Omental fat pad (tissue), 4 donors: ENCODE measurements around the gene CARNS1. TPM values are rescaled to one million over a fixed set of nuclear protein-coding genes. Genes with fewer than 3 reads are reported as not detected.

Source experiments
- ATAC-seq: fragments of 150-250 bp; one replicate; pipeline ENCODE4 v1.9.1; 2016; ENCODE audit warnings: mild to moderate bottlenecking, moderate library complexity; ENCODE audit not compliant: low FRiP score
- DNase-seq: peaks from one replicate; pipeline ENCODE4 v3.0.0-alpha.2; 2019; ENCODE audit warnings: low spot score
- total RNA-seq, 4 donors: library from RNA; depleted of rRNA; stranded (reverse); fragments of >200 nt; gene quantifications; one replicate each; pipeline ENCODE4 v1.1.0, GENCODE V29; 2016
- TF ChIP-seq, protein P1 (sequence below), 3 donors: fragments of 450-650 bp; IDR thresholded peaks; one replicate each; pipeline ENCODE4 v1.5.1; 2016 to 2017; ENCODE audit warnings: antibody characterized with exemption in 3 of 3, mild to moderate bottlenecking in 3 of 3, moderate library complexity in 2 of 3

The CARNS1 gene
- total RNA-seq, 4 donors from 2014 or later = 0.47 to 42.6 (median 7.5) TPM

DNA sequence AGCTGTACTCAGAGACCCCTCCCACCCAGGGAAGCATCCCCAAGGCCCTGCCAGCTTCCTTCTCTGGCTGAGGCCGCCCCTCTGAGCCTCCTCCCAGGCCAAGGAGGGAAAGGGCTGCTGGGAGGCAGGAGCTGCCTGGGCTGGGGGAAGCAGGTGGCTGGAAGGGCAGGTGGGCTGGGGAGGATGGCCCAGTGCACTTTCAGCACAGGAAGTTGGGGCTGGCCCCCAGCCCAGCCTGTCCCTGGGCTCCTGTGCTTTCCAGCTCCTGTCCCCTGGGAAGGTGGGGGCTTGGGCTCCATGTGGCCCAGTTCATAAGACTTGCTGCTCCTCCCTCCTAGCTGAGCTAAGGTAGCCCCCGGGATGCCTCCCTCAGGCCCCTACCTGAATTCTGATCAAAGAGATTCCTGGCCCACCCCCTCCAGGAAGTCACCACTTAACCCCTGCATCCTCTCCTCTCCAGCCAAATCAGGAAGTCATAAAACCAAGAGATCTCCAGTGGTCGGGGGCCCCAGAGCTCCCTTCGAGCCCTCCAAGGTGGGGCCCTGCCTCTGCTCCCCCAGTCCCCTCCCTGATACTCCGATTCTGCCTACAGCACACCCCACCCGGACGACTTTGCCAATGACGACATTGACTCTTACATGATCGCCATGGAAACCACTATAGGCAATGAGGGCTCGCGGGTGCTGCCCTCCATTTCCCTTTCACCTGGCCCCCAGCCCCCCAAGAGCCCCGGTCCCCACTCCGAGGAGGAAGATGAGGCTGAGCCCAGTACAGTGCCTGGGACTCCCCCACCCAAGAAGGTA lies 18.7 kb upstream of the CARNS1 start:
- TF ChIP-seq, protein P1, sequence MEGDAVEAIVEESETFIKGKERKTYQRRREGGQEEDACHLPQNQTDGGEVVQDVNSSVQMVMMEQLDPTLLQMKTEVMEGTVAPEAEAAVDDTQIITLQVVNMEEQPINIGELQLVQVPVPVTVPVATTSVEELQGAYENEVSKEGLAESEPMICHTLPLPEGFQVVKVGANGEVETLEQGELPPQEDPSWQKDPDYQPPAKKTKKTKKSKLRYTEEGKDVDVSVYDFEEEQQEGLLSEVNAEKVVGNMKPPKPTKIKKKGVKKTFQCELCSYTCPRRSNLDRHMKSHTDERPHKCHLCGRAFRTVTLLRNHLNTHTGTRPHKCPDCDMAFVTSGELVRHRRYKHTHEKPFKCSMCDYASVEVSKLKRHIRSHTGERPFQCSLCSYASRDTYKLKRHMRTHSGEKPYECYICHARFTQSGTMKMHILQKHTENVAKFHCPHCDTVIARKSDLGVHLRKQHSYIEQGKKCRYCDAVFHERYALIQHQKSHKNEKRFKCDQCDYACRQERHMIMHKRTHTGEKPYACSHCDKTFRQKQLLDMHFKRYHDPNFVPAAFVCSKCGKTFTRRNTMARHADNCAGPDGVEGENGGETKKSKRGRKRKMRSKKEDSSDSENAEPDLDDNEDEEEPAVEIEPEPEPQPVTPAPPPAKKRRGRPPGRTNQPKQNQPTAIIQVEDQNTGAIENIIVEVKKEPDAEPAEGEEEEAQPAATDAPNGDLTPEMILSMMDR (IDR thresholded peaks at IDR 0.05) = no peak
- no peak for DNase-seq
- ATAC-seq = no peak

DNA sequence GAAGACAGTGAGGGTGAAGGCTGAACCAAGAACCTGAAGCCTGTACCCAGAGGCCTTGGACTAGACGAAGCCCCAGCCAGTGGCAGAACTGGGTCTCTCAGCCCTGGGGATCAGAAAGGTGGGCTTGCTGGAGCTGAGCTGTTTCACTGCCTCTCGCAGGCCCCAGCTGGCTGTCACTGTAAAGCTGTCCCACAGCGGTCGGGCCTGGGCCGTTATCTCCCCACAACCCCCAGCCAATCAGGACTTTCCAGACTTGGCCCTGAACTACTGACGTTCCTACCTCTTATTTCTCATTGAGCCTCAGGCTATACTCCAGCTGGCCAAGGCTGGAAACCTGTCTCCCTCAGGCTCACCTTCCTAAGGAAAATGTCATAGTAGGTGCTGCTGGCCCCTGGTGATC lies 17.9 kb upstream of the CARNS1 start:
- TF ChIP-seq, protein P1 (IDR thresholded peaks at IDR 0.05) = no peak
- DNase-seq (no peak), ATAC-seq (no peak)

DNA sequence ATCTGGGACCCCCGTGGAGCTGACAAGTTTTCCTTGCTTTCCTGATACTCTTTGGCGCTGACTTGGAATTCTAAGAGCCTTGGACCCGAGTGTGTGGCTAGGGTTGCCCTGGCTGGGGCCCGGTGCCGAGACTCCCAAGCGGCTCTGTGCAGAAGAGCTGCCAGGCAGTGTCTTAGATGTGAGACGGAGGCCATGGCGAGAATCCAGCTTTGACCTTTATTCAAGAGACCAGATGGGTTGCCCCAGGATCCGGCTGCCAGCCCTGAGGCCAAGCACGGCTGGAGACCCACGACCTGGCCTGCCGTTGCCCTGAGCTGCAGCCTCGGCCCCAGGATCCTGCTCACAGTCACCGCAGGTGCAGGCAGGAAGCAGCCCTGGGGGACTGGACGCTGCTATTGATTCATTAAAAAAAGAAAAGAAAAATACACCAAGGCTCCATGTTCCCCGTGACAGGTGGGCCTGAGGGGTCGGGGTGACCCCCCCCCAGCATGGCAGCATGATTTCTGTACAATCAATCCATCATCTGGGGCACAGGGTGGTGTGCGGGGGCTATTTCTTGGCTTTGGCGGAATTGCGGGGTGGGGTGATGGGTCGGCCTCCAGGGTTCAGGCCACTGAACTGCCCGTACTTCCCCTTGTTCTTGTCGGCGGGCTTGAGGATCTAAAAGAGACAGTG lies 17.4 kb upstream of the CARNS1 start:
- TF ChIP-seq, protein P1 (IDR thresholded peaks at IDR 0.05) = no peak
- ATAC-seq = no peak

DNA sequence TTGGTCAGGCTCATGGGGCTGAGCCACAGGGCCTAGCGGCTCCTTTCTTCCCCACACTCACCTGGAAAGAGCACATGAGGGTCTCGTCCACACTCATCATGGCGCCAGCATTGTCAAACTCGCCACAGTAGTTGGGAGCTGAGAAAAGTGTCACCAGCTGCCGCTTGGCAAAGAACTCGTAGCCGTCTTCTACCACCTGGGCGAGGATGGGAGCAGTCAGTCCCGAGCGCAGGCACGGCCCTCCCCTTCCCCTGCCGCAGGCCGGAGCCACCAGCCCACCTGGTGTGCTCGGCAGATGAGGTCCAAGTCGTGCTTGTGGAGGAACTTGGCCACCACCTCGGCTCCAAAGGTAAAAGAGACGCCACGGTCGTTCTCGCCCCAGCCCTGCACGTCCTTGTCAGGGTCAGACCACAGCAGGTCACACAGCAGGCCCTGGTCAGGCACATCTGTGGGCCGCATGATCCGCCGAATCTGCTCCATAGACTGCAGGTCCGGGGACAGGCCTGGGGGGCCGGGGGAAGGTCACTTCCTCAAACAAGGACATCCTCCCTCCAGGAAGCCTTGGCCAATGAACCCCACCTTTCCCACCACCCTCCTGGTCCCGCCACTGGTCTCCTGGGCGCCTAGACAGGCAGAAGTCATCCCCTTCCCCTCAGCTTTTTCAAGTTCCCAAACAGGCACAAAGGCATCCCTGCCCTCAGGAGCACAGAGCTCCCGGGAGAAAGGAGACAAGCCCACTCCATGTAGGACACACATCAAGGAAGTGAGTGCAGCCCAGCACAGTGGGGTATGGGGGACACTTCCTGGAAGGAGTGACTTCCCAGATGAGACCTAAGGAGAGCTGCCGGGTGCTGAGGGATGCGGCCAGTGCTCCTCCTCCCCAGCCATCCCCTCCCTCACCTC lies 16.6 kb upstream of the CARNS1 start:
- ATAC-seq (no peak), DNase-seq (no peak)
- TF ChIP-seq, protein P1 (IDR thresholded peaks at IDR 0.05) = no peak

More for the DNA sequence above, 17.4 kb upstream of the CARNS1 start:
- DNase-seq = no peak

DNA sequence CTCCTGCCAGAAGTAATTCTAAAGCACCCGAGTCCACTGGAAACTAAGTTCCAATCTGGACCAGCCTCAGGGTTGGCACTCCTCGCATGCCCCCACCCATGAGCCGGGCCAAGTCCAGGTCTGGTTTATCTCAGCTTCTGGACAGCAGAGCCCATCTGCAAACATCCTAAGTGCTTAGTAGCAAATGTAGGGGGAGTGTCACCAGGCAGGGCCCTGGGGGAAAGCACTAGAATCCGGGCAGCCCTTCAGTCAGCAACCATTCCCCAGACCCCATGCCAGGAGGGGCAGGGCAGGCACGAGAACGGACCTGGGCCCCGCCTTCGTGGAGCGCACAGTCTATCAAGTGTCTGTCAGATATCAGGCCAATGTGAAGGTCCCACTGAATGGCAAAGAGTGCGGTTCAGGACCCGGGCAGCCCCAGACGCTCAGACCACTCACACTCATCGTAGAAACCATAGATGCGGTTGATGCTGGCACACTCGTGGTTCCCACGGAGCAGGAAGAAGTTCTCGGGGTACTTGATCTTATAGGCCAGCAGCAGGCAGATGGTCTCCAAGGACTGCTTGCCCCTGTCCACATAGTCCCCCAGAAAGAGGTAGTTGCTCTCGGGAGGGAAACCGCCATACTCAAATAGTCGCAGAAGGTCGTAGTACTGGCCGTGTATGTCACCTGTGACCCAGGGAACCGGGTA lies 15.1 kb upstream of the CARNS1 start:
- no peak for DNase-seq
- TF ChIP-seq, protein P1 (IDR thresholded peaks at IDR 0.05) = no peak
- ATAC-seq = no peak

DNA sequence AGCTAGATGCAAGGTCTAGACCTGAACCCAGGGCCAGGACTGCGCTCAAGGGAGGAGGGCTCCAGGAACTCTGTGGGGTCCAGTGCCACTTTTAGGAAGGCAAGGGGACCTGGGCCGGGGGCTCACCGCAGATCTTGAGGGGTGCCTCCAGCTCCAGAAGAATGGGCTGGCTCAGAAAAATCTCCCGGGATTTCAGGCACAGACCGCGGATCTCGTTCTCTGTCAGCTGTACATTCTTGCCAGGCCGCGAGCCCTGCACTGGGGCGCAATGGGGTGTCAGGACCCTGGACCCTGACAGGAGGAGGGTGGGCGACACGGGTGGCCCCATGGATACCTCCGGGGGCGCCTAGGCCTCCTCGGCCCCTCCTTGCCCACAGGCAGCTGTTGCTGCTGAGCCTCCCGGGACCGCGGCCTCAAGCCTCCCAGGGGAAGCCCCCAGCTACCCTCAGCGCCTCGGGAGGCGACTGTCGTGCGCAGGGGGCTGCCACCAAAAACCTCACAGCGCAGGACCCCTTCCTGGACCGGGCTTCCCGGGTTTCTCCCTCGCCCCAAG lies 14.5 kb upstream of the CARNS1 start:
- peak; percentile 1 for ATAC-seq
- TF ChIP-seq, protein P1 (IDR thresholded peaks at IDR 0.05) = no peak
- DNase-seq = no peak
